T follicular helper cell (primary cell): Measurements from ENCODE around the gene GPRC5A.

Experiments used
- DNase-seq: peaks from one replicate; pipeline ENCODE4 v3.0.0-alpha.2; 2020; ENCODE audit warnings: low read depth

GPRC5A gene

DNA sequence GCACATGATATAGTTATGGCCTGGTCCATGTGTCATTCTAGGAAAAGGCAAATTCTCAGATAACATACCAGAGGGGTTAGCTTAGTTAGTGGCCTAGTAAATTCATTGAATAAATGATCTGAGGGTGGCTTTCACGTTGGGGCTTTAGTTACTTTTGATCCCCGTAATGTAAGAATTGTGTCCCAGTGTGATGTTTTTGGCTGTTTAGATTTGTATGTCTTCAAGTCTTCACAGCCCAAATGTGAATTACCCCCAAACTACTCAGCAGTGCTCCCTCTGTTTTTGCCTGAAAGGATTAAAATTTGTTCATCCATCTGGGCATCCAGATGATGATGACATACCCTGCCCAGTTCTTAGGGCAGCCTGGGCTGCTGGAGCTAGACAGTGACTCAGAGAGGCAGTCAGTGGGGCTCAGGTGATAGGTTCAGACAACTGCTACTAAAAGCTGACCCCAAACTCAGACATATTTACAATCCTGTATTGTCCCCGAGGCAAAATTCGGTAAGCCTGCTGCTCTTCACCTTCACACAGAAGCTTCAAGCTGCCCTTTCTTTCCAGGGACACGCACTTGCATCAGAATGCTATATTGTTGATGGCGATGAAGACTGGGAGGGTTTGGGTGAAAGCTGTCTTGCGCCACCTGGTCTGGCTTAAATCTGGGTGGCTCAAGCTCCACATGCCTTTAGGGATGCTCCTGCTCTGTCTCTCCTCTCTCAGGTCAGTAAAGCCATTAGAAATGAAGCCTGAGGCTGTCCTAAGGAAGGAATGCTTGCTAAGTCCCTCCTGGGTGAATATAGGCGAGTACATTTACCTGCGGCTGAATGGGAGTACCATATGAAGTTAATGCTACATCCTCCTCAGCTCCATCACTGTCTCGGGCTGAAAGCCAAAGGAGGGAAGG lies 50.3 kb downstream of the GPRC5A start:
- no peak for DNase-seq

GRCh38 chr12:12943586-12944260 lies 52.4 kb downstream of the GPRC5A start:
- no peak for DNase-seq

DNA sequence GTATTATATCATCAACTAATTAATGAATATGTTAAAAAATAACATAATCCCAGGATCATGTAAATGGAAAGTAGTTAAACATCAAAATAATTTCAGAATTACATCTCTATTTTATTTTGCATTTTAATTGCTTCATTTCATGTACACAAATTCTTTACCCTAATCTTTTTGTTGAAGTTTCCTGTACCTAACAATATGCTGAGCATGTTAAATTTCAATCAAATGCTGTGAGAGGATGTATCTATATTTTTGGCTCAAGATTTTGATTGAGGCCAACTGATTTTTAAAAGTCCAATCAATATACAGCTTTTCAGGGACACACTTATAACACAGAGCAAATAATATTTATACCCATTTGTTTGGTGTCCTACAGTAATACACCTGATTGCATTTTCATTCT lies 54.2 kb downstream of the GPRC5A start:
- no peak for DNase-seq

- DNase-seq, result no peak
These were observed 55.5 kb downstream of the GPRC5A start for GRCh38 chr12:12946686-12947355.

DNA sequence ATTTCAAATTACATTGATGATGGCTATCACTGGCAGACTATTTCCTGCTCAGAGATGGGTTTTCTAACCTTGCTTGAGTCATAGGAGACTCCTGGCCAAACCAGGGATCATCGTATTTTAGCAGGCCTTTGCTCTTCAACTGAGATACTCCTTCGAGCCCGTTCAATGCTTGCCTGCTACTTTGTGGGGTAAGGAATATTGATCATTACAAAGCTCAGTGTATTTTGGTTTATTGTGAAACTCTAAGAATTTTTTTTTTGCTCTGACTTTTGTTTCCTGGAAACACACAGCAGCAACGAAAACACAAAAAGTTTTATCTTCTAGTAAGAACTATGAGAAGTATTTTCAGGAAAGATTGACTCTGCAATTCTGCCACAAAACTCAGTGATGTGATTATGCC lies 56.5 kb downstream of the GPRC5A start:
- no peak for DNase-seq

DNA sequence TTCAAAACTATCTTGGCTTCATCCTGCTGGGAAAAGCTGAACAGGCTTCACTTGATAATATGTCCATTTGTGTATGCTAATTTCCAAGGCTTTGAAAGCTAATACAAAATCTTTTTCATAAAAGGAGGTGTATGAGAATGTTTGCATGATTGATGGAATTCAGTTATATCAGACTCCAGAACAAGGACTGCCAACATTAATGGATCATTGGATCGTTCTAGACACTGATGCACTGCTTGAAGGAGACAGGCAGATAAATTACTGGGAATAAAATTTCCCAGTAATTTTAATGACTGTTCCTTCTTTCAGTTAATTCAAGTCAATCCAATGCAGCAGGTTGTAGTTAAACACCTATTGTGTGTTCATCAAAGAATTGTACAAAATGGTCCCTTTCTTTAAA lies 60.1 kb downstream of the GPRC5A start:
- DNase-seq, result no peak

- no peak for DNase-seq
These were observed 60.7 kb downstream of the GPRC5A start, which contains the start of gene GPRC5D for GRCh38 chr12:12952036-12952435. GPRC5D (minus strand) TSS chr12:12952170; CDS start chr12:12950384, 1,786 bp downstream.

- no peak for DNase-seq
These were observed 63.0 kb downstream of the GPRC5A start for GRCh38 chr12:12954356-12954755.

DNA sequence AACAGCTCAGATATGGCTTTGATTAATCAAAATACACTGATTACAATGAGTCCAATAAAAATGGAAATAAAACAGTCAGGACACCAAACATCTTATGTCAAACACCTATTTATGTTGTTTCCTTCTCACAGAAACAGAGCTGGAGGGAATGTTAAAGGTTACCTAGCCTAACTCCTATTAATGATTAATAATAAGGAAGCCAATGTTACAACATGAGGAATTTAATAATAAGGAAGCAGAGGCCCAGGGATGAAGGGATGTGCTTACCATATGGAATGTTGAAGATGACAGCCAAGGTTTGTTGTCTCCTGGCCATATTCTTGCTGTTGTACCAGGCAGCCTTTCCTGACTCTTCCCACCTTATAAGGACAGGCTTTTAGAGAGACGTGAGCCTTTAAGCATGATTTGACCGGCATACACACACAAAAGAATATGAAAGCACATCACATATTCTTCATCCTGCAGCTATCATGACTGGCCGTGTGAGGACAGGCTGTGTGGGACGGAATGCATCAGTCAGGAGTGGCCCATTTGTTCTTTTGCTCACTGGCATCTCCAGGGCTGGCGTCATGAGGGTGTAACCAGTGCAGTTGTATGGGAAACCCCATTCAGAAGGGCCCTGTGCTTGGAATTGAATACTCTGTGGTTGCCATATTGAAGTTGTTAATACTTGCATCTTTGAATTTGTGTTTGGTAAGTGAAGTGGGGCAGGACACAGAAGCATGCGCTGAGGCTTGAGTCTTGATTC lies 63.7 kb downstream of the GPRC5A start:
- no peak for DNase-seq

GRCh38 chr12:12958886-12959285 lies 67.5 kb downstream of the GPRC5A start:
- DNase-seq, result no peak

- DNase-seq, result no peak
These were observed 69.4 kb downstream of the GPRC5A start for GRCh38 chr12:12960639-12961209.

- DNase-seq, result no peak
These were observed 72.9 kb downstream of the GPRC5A start for GRCh38 chr12:12964255-12964654.

GRCh38 chr12:12965836-12966235 lies 74.5 kb downstream of the GPRC5A start:
- no peak for DNase-seq
